NT2/D1 (cell line): Measurements from ENCODE around the gene GALNT7.

Experiments used
- DNase-seq: peaks from one replicate; pipeline ENCODE4 v3.0.0-alpha.2; 2011; ENCODE audit warnings: low read depth, low spot score
- H3K27me3 ChIP-seq: 2 replicates; pipeline ENCODE4 v1.6.0; 2011; ENCODE audit warnings: mild to moderate bottlenecking; ENCODE audit not compliant: insufficient read length, insufficient read depth
- H3K36me3 ChIP-seq: 2 replicates; pipeline ENCODE4 v1.6.1; 2011; ENCODE audit warnings: mild to moderate bottlenecking, low read length, mixed read lengths; ENCODE audit not compliant: insufficient read depth, insufficient read length
- H3K4me1 ChIP-seq: 2 replicates; pipeline ENCODE4 v1.5.1; 2011; ENCODE audit not compliant: insufficient read depth, insufficient read length
- H3K4me3 ChIP-seq: 2 replicates; pipeline ENCODE4 v1.5.1; 2011; ENCODE audit warnings: low read depth; ENCODE audit not compliant: insufficient read length
- H3K9ac ChIP-seq: 2 replicates; pipeline ENCODE4 v1.6.0; 2011; ENCODE audit warnings: low read depth; ENCODE audit not compliant: insufficient read length
- H3K9me3 ChIP-seq: 2 replicates; pipeline ENCODE4 v1.5.1; 2011; ENCODE audit warnings: mild to moderate bottlenecking, low read length; ENCODE audit not compliant: insufficient read depth
- SUZ12 ChIP-seq: IDR thresholded peaks from 2 replicates; pipeline ENCODE4 v1.6.1; 2011; ENCODE audit not compliant: insufficient read length, insufficient read depth; ENCODE audit errors: extremely low read depth
- YY1 ChIP-seq: IDR thresholded peaks from 2 replicates; pipeline ENCODE4 v1.6.1; 2011; ENCODE audit not compliant: insufficient read length, insufficient read depth
- ZNF274 ChIP-seq: IDR thresholded peaks from 2 replicates; pipeline ENCODE4 v1.6.1; 2011; ENCODE audit warnings: mild to moderate bottlenecking, low read depth, low read length

The GALNT7 gene

DNA sequence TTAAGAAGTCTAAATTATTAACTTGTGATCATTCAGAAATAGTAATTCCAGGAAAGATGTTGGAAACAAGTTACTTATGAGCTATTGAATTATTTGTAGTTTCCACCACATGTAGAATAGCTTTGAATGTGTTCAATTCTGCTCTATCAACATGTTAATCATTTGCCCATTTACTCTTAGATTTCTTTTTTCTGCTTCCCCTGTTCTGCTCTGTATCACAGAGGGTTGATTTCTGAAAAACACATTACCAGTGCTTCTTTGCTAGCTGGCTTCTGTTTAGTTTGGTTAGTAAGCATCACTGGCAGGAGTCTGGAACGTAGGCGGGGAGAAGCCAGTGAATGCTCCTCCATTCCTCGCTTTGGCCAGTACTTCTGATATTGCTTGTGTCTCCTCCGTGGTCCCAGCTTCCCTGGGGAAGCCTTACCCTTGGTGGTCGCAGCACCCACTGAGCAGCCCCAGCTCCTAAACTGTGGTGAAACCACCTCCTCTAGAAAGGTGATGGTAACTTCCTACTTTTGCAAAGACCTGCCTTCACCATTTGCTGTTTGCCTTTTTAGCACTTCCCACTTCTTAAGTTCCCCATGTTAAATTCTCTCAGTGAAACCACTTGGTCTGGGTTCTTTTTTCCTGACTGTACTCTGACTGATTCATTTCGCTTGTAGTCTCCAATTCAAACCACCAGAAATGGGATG lies 40.3 kb upstream of the GALNT7 start:
- Histone ChIP-seq H3K36me3 (no peaks in the 10 kb centered on the region), H3K4me3 (no peak overlapping the region), H3K9ac (no peak overlapping the region), H3K9me3 (no peaks in the 10 kb centered on the region), H3K4me1 (no peaks in the 10 kb centered on the region), H3K27me3 (no peaks in the 10 kb centered on the region)
- TF ChIP-seq YY1 (no peak), SUZ12 (no peak), ZNF274 (no peak)
- DNase-seq, result no peak

DNA sequence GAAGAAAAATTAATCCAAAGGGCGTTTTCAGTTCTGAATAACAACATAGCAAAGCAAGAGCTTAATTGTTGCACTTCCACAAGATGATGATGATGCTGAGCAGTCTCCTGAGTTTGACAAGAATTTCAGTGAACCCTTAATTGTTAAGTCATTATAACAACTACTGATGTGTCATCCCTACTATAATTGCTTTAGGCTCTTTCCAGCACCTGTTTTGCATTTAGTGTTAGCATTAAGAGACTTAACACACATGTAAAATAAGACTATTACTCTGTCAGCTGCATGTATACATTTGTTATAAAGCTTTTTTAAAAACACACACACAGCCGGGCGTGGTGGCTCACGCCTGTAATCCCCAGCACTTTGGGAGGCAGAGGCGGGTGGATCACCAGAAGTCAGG lies 37.9 kb upstream of the GALNT7 start:
- Histone ChIP-seq H3K4me1 (no peaks in the 10 kb centered on the region), H3K27me3 (no peaks in the 10 kb centered on the region), H3K36me3 (no peaks in the 10 kb centered on the region), H3K9me3 (no peaks in the 10 kb centered on the region), H3K4me3 (no peak overlapping the region), H3K9ac (no peak overlapping the region)
- DNase-seq, result no peak
- TF ChIP-seq SUZ12, result no peak

DNA sequence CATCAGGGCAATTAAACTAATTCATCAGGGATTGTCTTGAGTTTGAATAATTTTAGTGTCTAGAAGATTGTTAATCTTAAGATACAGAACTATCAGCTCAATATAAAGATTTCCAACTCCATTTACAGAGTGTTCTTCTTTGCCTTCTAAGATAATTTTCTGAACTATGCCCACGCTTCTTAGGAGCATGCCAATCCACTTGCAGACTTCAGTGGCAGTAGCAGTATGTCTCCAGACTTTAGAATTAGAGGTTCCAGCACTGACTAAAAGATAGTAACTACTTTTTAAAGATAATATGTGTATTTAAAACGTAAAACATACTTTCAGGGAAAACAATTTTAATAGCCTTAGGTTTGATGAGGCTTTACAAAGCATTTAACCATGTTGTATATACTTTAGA lies 34.2 kb upstream of the GALNT7 start:
- H3K4me1 ChIP-seq, result no peaks in the 10 kb centered on the region
- H3K9me3 ChIP-seq, result no peaks in the 10 kb centered on the region
- DNase-seq, result no peak
- no peak overlapping the region for H3K9ac ChIP-seq
- TF ChIP-seq ZNF274 (no peak), YY1 (no peak)
- no peak overlapping the region for H3K4me3 ChIP-seq
- no peaks in the 10 kb centered on the region for H3K36me3 ChIP-seq
- no peaks in the 10 kb centered on the region for H3K27me3 ChIP-seq

DNA sequence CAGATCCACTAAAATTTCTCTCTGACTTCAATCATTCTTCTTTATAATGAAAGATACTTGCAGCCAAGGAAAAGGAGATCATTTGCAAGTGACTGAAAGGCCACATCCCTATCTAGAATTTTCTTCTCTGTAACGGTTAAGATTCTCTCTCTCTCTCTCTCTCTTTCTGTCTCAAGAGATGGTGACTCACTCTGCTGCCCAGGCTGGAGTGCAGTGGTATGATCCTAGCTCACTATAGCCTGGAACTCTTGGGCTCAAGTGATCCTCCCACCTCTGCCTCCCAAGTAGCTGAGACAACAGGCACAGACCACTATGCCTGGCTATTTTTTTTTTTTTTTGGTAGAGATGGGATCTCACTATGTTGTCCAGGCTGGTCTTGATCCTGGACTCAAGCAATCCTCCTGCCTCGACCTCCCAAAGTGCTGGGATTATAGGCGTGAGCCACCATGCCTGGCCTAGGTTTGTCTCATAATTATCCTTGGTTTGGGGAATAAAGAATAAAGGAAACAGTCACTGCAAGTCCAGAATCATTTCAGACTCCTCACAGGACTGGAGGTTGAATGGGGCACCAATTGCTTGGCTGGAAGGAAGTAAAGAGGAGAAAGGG lies 33.3 kb upstream of the GALNT7 start:
- no peaks in the 10 kb centered on the region for H3K4me1 ChIP-seq

DNA sequence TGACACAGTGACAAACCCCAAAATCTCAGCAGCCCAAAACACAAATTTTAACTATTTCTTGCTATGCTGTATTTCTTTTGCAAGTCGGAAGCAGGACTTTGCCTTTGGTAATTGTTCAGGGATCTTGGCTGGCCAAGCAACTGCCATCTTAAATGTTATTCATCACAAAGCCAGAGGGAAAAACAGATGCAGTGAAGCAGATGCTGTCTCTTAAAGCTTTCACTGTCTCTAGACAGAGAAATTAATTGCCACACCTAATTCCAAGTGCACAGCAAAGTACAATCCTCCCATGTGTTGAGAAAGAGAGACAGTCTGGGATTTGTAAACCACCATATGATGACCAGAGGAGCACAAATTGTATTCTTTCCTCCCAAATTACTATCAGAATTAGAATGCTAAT lies 30.0 kb upstream of the GALNT7 start:
- no peaks in the 10 kb centered on the region for H3K36me3 ChIP-seq
- no peaks in the 10 kb centered on the region for H3K4me1 ChIP-seq
- H3K9me3 ChIP-seq, result no peaks in the 10 kb centered on the region
- H3K4me3 ChIP-seq, result no peak overlapping the region
- DNase-seq, result no peak
- no peak overlapping the region for H3K9ac ChIP-seq
- H3K27me3 ChIP-seq, result no peaks in the 10 kb centered on the region
- no peak for TF ChIP-seq ZNF274
- TF ChIP-seq SUZ12, result no peak
- no peak for TF ChIP-seq YY1

More for the DNA sequence above, 33.3 kb upstream of the GALNT7 start:
- TF ChIP-seq YY1 (no peak), ZNF274 (no peak), SUZ12 (no peak)
- Histone ChIP-seq H3K9me3 (no peaks in the 10 kb centered on the region), H3K9ac (no peak overlapping the region), H3K27me3 (no peaks in the 10 kb centered on the region), H3K36me3 (no peaks in the 10 kb centered on the region), H3K4me3 (no peak overlapping the region)
- DNase-seq, result no peak

DNA sequence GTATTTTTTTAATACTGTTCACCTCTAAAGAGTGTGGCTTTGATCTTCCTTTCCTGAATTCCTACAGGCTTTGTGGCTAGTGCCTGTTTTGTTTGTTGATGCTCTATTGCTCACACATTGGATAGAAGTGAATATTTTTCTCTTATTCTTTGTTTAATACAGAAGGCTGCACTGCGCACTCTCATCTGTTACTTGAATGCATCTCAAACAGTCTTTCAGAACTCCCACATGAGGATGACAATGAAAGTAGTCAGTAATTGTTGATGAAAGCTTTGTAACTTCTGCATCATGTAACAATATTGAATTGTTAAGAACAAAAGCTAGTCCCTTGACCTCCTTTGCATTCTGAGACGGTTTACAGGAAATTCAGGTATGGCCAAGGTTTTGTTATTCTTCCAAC lies 29.1 kb upstream of the GALNT7 start:
- no peaks in the 10 kb centered on the region for H3K4me1 ChIP-seq

DNA sequence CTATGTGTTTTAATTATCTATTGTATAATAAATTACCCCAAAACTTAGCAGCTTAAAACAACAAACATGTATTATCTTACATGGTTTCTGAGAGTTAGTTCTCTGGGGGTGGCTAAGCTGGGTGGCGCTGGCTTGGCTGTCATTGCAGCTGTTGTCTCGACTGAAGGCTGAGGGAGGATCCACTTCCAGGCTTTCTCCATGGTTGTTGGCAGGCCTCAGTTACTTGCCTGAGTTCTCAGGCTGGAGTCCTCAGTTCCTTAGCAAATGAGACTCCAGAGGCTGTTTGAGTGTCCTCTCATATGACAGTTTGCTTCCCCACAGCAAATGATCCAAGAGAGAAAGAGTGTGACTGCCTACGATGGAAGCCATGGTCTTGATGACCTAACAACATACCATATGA lies 23.5 kb upstream of the GALNT7 start:
- Histone ChIP-seq H3K9me3 (no peaks in the 10 kb centered on the region), H3K4me3 (no peak overlapping the region), H3K4me1 (no peaks in the 10 kb centered on the region), H3K36me3 (no peaks in the 10 kb centered on the region), H3K27me3 (no peaks in the 10 kb centered on the region), H3K9ac (no peak overlapping the region)
- DNase-seq, result no peak
- TF ChIP-seq ZNF274 (no peak), YY1 (no peak), SUZ12 (no peak)

More for the DNA sequence above, 29.1 kb upstream of the GALNT7 start:
- H3K27me3 ChIP-seq, result no peaks in the 10 kb centered on the region
- no peak for TF ChIP-seq YY1
- no peak for TF ChIP-seq ZNF274
- TF ChIP-seq SUZ12, result no peak
- H3K36me3 ChIP-seq, result no peaks in the 10 kb centered on the region
- no peak for DNase-seq
- H3K4me3 ChIP-seq, result no peak overlapping the region
- no peak overlapping the region for H3K9ac ChIP-seq
- H3K9me3 ChIP-seq, result no peaks in the 10 kb centered on the region
